ENCODE results near the gene BMP2K.

BMP2K gene

DNA sequence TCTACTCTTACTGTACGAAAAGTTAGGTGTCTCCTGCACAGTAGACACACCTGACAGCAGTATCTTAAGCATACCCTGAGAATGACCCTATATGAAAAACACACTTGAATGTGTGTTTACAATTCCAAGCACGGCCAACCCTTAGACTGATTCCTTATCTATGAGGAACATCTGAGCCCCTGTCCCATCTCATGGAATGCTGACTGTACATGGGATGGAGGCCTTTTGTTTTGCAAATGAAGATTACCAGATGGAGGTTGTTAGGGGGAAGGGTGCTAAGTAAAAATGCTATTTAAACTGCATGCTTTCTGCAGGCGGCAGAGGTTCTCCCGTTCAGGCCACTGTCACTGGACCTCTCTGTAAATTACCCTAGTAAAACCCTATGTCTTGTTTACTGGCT lies 160.8 kb downstream of the BMP2K start:
- no peak overlapping the region for H3K4me3 ChIP-seq (ENCODE audit: control insufficient read depth, low read depth, low read length)
- DNase-seq (ENCODE audit: low read depth) = no peak
- TF ChIP-seq, protein P1, sequence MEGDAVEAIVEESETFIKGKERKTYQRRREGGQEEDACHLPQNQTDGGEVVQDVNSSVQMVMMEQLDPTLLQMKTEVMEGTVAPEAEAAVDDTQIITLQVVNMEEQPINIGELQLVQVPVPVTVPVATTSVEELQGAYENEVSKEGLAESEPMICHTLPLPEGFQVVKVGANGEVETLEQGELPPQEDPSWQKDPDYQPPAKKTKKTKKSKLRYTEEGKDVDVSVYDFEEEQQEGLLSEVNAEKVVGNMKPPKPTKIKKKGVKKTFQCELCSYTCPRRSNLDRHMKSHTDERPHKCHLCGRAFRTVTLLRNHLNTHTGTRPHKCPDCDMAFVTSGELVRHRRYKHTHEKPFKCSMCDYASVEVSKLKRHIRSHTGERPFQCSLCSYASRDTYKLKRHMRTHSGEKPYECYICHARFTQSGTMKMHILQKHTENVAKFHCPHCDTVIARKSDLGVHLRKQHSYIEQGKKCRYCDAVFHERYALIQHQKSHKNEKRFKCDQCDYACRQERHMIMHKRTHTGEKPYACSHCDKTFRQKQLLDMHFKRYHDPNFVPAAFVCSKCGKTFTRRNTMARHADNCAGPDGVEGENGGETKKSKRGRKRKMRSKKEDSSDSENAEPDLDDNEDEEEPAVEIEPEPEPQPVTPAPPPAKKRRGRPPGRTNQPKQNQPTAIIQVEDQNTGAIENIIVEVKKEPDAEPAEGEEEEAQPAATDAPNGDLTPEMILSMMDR (conservative IDR thresholded peaks at IDR 0.05; ENCODE audit: control insufficient read depth, insufficient read depth, low read depth, low read length) = no peak

DNA sequence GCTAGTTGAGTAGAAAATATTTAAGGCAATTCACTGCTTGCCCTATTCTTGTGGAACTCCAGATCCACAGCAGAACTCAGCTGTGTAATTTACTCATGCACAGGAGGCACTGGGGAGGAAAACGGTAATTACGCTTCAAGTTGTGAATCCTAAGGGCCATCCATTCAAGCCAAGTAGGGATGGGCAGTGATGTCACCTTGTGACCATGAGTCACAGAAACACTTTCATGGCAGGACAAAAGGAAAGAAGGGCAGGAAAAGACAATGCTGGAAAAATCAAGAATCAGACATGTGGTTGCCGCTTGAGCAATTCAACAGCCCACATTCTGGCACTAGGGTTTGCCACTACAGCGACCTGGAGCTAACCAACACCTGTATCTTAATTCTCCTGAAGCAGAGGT lies 161.7 kb downstream of the BMP2K start:
- DNase-seq (ENCODE audit: low read depth) = peak; percentile 69
- TF ChIP-seq, protein P1 (conservative IDR thresholded peaks at IDR 0.05; ENCODE audit: control insufficient read depth, insufficient read depth, low read depth, low read length) = no peak
- H3K4me3 ChIP-seq (ENCODE audit: control insufficient read depth, low read depth, low read length) = peak overlapping the region; percentile 93

DNA sequence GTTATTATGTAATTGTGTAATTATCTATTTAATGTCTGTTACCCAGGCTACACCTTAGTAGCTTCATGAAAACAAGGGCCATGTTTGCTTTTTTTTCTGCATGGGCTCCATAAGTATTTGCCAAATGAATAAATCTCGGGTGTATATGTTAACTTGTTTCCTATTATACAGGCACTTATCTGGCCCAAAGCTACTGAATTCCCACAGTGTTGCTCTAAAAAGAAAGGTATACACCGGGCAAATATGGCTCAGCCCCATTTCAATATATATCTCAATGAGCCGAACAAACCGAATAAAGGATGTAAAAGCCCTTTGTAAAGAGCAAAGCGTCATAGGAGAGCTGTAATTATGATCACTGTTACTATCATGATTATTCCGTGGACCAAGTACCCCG lies 162.3 kb downstream of the BMP2K start:
- TF ChIP-seq, protein P1 (conservative IDR thresholded peaks at IDR 0.05; ENCODE audit: control insufficient read depth, insufficient read depth, low read depth, low read length) = no peak
- DNase-seq (ENCODE audit: low read depth) = no peak
- H3K4me3 ChIP-seq (ENCODE audit: control insufficient read depth, low read depth, low read length) = peak overlapping the region; percentile 93

DNA sequence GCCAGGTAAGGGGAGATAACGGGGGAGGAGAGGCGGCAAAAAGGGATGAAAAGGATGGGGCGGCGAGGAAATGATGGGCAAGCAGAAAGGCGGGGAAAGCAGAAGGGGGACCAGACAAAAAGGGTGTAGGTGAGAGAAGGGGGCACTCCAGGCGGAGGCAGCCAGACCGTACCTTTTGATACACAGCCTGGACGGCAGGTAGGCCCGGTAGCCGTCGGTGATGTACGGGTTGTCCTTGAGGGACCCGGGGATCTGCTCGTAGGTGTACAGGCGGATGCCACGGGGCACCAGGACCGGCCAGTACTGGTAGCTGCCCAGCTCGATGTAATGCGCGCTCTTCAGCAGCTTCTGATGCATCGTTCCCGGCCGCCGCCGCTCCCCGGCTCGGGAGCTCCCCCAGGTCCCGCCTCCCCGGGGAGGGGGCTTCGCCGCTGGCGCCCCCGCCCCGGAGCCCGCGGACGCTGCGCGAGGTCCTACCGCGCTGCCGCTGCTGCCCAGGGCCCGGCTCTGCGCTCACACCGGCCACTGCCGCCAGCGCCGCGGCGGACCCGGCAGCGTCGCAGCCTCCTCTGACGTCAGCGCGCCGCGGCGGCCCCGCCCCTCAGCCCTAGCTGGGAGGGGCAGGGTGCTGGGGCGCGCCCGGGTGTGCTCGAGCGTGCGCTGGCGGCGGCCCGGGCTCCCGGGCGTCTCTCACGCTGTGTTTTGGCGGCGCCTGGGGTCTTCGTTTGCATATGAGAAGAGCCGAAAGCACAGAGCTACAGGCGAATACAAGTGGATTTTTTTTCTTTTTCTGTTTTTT lies 162.9 kb downstream of the BMP2K start, which contains the start of gene PAQR3:
TSS of gene PAQR3 (minus strand) at position 571 of the 799 bp plus-strand sequence. CDS start at position 357, 214 bp downstream.
- TF ChIP-seq, protein P1 (conservative IDR thresholded peaks at IDR 0.05; ENCODE audit: control insufficient read depth, insufficient read depth, low read depth, low read length) = no peak
- H3K4me3 ChIP-seq (ENCODE audit: control insufficient read depth, low read depth, low read length) = peak within 1 kb of the TSS; percentile 93
- DNase-seq (ENCODE audit: low read depth) = peak; percentile 72

DNA sequence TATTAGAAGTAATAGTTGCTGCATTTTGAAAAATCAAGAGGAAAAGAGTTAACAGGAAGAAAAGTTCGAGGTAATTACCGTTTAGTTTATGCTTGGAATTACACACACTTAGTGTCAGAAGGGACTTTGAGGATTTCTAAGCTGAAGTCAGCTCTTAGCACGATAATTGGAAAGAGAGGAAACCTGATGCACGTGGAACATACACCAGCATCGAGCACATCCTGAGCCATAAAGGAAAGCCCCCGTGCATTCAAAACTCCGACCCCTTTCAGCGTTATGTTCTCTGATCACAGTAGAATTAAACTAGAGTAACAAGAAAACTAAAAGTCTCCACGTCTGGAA lies 163.5 kb downstream of the BMP2K start:
- TF ChIP-seq, protein P1 (conservative IDR thresholded peaks at IDR 0.05; ENCODE audit: control insufficient read depth, insufficient read depth, low read depth, low read length) = no peak

DNA sequence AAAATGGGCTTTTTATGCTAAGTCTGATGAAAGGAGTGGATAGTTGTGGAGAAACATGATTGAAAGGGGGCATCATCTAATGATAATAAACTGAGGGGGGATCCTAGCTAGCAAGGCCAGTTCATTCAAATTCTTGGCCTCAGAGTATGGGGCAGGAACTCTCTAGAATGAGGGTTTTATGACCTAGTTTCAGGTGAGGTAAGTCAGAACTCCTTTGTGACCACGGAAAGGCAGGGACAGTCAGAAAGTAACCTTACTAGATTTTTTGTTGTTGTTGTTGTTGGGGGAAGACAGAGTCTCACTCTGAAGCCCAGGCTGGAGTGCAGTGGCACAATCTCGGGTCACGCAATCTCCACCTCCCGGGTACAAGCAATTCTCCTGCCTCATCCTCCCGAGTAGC lies 164.6 kb downstream of the BMP2K start:
- DNase-seq (ENCODE audit: low read depth) = no peak
- TF ChIP-seq, protein P1 (conservative IDR thresholded peaks at IDR 0.05; ENCODE audit: control insufficient read depth, insufficient read depth, low read depth, low read length) = no peak
- no peak overlapping the region for H3K4me3 ChIP-seq (ENCODE audit: control insufficient read depth, low read depth, low read length)

More for the DNA sequence above, 163.5 kb downstream of the BMP2K start:
- peak overlapping the region; percentile 66 for H3K4me3 ChIP-seq (ENCODE audit: control insufficient read depth, low read depth, low read length)
- no peak for DNase-seq (ENCODE audit: low read depth)

All from fibroblast of mammary gland (primary cell).